ENCODE data around the gene DCAF12.

The DCAF12 gene

DNA sequence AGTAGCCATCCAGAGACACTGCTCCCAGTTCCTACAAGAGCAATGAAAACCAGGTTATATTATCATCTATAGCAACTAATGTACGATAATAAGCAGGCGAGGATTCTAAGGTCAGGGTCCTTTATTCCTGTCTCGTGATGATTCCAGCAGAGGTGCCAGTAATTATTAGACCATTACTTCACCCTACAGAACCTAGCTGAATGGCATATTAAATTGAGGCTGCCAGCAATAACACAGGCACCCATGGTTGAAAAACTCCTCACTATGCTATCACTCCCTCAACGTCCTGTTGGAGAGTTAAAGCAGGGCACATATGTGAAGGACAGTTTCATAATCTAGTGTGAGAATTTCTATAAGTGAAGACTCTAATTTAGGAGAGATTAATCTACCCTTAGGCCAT lies 29.7 kb downstream of the DCAF12 start:
- peaks cover 24% of the 10 kb centered on the region; the same call in 1 of the 2 replicates for H3K36me3 ChIP-seq (ENCODE audit: insufficient read depth, low read length)
- H3K27ac ChIP-seq (ENCODE audit: low read depth, low read length): no peak overlapping the region

DNA sequence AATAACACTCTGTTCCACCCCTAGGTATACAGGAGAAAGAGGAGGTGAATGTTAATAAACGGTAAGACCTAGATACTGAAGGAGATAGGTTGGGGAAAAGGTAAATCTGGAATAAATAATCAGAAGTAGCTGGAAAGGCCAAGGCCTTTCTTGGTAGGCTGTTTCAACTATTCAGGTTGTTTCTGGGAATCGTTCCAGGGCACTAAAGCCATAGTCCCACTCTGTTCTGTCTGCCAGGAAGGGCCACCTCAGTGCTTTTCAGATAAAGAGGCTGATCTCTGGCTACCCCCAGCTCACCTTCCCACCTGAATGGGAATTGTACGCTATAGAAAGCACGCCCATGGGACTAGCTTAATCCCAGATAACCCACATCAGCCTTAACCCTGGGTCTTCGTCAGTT lies 32.9 kb downstream of the DCAF12 start:
- Histone ChIP-seq H3K27ac (ENCODE audit: low read depth, low read length) (no peak overlapping the region), H3K27me3 (ENCODE audit: insufficient read depth, low read length) (no peaks in the 10 kb centered on the region), H2AFZ (ENCODE audit: low read length, unreplicated experiment) (no peak overlapping the region), H3K36me3 (ENCODE audit: insufficient read depth, low read length) (peaks cover 25% of the 10 kb centered on the region; the same call in 1 of the 2 replicates), H3K4me1 (ENCODE audit: control insufficient read depth, insufficient read depth, low read length, unreplicated experiment) (no peaks in the 10 kb centered on the region), H3K4me3 (ENCODE audit: low read depth, low read length) (no peak overlapping the region), H3K79me2 (ENCODE audit: control insufficient read depth, insufficient read depth, low read length, unreplicated experiment) (no peaks in the 10 kb centered on the region)

More for the DNA sequence above, 29.7 kb downstream of the DCAF12 start:
- Histone ChIP-seq H3K4me3 (ENCODE audit: low read depth, low read length) (no peak overlapping the region), H2AFZ (ENCODE audit: low read length, unreplicated experiment) (no peak overlapping the region), H3K4me1 (ENCODE audit: control insufficient read depth, insufficient read depth, low read length, unreplicated experiment) (no peaks in the 10 kb centered on the region), H3K79me2 (ENCODE audit: control insufficient read depth, insufficient read depth, low read length, unreplicated experiment) (no peaks in the 10 kb centered on the region), H3K27me3 (ENCODE audit: insufficient read depth, low read length) (no peaks in the 10 kb centered on the region)

DNA sequence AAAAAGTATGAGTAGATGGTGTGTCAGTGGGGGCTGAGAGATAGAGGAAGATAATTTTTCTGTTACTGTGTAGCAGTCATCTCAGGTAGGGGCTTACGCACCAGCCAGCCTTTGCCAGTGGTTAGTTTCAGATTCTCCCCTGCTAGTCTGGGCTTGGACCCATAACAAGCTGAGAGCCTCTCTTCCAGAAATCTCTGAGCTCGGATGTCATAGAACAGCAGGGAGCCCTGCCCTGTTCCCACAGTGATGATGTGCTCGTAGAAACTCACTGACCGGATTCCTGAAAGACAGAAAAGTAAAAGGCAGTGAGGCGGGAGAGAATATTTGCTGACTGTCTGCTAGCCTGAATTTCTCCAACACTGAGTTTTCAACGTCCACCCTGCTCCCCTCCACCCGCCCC lies 37.2 kb downstream of the DCAF12 start:
- Histone ChIP-seq H2AFZ (ENCODE audit: low read length, unreplicated experiment) (no peak overlapping the region), H3K4me3 (ENCODE audit: low read depth, low read length) (no peak overlapping the region), H3K27ac (ENCODE audit: low read depth, low read length) (no peak overlapping the region), H3K27me3 (ENCODE audit: insufficient read depth, low read length) (no peaks in the 10 kb centered on the region), H3K4me1 (ENCODE audit: control insufficient read depth, insufficient read depth, low read length, unreplicated experiment) (no peaks in the 10 kb centered on the region), H3K36me3 (ENCODE audit: insufficient read depth, low read length) (peaks cover 29% of the 10 kb centered on the region), H3K79me2 (ENCODE audit: control insufficient read depth, insufficient read depth, low read length, unreplicated experiment) (no peaks in the 10 kb centered on the region)

DNA sequence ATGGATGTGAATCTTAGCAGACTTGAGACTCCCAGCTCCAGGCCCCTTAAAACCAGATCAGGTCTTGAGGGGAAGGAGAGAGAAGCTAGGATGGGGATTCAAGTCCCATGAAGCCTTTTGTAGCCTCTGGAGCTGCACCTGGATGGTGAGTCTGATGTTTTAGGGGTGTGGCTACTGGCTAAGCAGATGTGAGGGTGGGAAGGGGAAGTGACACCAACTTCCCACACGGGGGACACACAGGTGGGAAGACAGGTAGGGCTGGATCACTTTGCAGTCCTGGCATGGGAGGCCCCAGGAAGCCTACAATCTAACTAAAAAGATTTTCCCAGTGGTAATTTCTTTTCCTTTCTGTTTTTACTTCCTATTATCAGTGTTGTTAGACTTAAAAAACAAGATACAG lies 39.1 kb downstream of the DCAF12 start:
- peaks cover 24% of the 10 kb centered on the region for H3K36me3 ChIP-seq (ENCODE audit: insufficient read depth, low read length)
- H3K27ac ChIP-seq (ENCODE audit: low read depth, low read length): no peak overlapping the region

DNA sequence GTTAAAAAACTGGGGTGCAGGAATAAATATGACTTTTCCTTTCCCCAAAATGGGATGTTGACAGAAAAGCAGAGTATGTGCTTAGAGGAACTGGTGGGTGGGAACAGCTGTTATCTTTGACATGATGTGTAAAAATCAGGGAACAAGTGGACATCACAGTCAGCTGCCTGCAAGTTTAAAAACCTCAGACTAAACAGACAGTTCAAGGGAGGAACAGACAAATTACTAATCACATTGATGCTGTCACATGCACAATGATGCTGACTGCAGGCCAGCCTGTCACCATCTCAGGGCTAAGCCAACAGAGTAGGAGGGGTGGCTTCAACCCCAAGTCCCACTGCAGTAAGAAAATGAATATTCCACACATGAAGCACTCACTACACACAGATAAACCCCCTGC lies 39.6 kb downstream of the DCAF12 start:
- peaks cover 21% of the 10 kb centered on the region for H3K36me3 ChIP-seq (ENCODE audit: insufficient read depth, low read length)
- H3K4me3 ChIP-seq (ENCODE audit: low read depth, low read length): no peak overlapping the region
- H2AFZ ChIP-seq (ENCODE audit: low read length, unreplicated experiment): no peak overlapping the region
- no peaks in the 10 kb centered on the region for H3K79me2 ChIP-seq (ENCODE audit: control insufficient read depth, insufficient read depth, low read length, unreplicated experiment)
- no peaks in the 10 kb centered on the region for H3K4me1 ChIP-seq (ENCODE audit: control insufficient read depth, insufficient read depth, low read length, unreplicated experiment)
- no peak overlapping the region for H3K27ac ChIP-seq (ENCODE audit: low read depth, low read length)
- H3K27me3 ChIP-seq (ENCODE audit: insufficient read depth, low read length): no peaks in the 10 kb centered on the region

More for the DNA sequence above, 39.1 kb downstream of the DCAF12 start:
- Histone ChIP-seq H3K79me2 (ENCODE audit: control insufficient read depth, insufficient read depth, low read length, unreplicated experiment) (no peaks in the 10 kb centered on the region), H3K4me1 (ENCODE audit: control insufficient read depth, insufficient read depth, low read length, unreplicated experiment) (no peaks in the 10 kb centered on the region), H3K27me3 (ENCODE audit: insufficient read depth, low read length) (no peaks in the 10 kb centered on the region), H2AFZ (ENCODE audit: low read length, unreplicated experiment) (no peak overlapping the region), H3K4me3 (ENCODE audit: low read depth, low read length) (no peak overlapping the region)

DNA sequence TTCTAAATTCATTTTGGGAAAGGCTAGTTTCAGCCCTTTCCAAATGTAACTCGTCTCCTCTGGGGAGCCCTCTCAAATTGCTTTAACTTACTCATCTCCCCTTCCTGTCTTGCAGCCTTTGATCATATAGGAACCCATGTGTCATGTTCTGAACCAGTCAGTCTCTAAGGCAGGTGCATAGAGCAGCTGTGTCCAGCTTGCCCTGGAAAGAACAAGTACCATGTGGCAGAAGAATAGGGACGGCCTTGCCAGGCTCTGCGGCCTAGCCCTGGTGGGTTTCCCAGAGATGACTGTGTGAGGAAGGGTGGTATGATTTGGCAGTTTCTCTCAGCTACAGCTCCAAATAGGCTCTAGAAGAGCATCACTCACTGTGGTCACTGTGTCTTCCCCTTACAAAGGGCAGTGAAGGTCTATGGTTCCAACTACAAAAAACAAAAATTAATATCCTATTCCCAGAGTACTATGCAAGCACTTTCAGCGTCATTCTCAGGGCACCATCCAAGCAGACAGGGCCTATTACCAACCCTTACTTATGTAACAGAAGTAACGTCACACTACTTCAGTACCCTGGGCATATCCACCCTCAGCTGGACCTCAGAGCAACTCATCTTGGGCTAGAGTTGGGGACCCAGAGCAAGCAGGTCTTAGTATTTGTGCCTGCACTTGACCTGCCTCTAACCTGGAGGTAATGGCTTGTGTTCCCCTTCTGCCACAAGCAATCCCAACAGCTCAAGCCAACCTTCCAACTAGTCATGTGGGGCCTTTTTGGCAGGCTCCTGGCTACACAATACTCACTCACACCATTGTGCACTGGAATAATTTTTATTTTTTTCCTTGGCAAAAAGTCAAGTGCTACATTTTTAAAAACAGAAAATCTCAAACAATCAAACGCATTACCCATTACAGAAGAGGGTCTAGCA lies 40.7 kb downstream of the DCAF12 start:
- H3K79me2 ChIP-seq (ENCODE audit: control insufficient read depth, insufficient read depth, low read length, unreplicated experiment): no peaks in the 10 kb centered on the region

DNA sequence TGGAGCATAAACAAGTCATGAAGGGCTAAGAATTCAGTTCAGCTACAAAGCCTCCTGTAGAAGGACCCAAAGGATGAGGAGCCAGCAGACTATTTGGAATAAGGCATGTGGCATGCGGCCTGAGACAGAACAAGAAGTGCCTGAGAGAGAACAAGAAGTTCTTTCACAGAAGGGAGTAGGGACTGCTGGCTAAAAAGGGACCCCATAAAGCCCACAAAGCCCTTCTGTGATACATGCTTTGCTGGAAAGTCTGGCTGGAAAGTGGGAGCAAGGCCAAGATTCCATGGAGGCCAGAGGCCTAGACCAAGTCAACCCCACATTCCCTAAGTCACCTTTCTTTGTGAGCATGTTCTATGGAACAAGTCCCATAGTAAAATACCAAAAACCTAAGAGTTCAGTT lies 41.9 kb downstream of the DCAF12 start:
- Histone ChIP-seq H3K27ac (ENCODE audit: low read depth, low read length) (no peak overlapping the region), H2AFZ (ENCODE audit: low read length, unreplicated experiment) (no peak overlapping the region), H3K27me3 (ENCODE audit: insufficient read depth, low read length) (no peaks in the 10 kb centered on the region), H3K4me1 (ENCODE audit: control insufficient read depth, insufficient read depth, low read length, unreplicated experiment) (no peaks in the 10 kb centered on the region), H3K79me2 (ENCODE audit: control insufficient read depth, insufficient read depth, low read length, unreplicated experiment) (no peaks in the 10 kb centered on the region), H3K36me3 (ENCODE audit: insufficient read depth, low read length) (peaks cover 18% of the 10 kb centered on the region), H3K4me3 (ENCODE audit: low read depth, low read length) (no peak overlapping the region)

More for the DNA sequence above, 40.7 kb downstream of the DCAF12 start:
- Histone ChIP-seq H3K36me3 (ENCODE audit: insufficient read depth, low read length) (peaks cover 18% of the 10 kb centered on the region), H3K27me3 (ENCODE audit: insufficient read depth, low read length) (no peaks in the 10 kb centered on the region), H3K4me3 (ENCODE audit: low read depth, low read length) (no peak overlapping the region), H2AFZ (ENCODE audit: low read length, unreplicated experiment) (no peak overlapping the region), H3K4me1 (ENCODE audit: control insufficient read depth, insufficient read depth, low read length, unreplicated experiment) (no peaks in the 10 kb centered on the region), H3K27ac (ENCODE audit: low read depth, low read length) (no peak overlapping the region)

DNA sequence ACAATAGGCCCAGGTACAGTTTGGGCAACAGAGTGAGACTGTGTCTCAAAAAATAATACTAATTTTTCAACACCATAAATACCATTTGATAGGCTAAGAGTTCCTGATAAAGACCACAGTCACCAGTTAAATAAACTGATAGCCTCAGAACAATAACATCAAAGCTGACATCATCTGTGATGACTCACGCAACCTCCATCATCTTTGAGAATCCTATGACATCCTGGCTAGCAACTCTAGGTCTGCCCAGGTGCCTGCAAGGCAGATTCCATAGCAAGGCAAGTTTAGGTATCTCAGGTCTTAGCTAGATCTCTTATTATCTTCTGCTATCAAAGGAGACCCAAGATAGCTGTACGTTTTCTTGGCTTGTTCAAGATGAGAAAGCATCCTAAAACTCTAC lies 47.3 kb downstream of the DCAF12 start:
- no peak overlapping the region for H3K27ac ChIP-seq (ENCODE audit: low read depth, low read length)
- H3K4me1 ChIP-seq (ENCODE audit: control insufficient read depth, insufficient read depth, low read length, unreplicated experiment): peaks cover 3% of the 10 kb centered on the region
- H3K79me2 ChIP-seq (ENCODE audit: control insufficient read depth, insufficient read depth, low read length, unreplicated experiment): no peaks in the 10 kb centered on the region
- H3K36me3 ChIP-seq (ENCODE audit: insufficient read depth, low read length): no peaks in the 10 kb centered on the region
- no peaks in the 10 kb centered on the region for H3K27me3 ChIP-seq (ENCODE audit: insufficient read depth, low read length)
- H2AFZ ChIP-seq (ENCODE audit: low read length, unreplicated experiment): no peak overlapping the region
- no peak overlapping the region for H3K4me3 ChIP-seq (ENCODE audit: low read depth, low read length)

DNA sequence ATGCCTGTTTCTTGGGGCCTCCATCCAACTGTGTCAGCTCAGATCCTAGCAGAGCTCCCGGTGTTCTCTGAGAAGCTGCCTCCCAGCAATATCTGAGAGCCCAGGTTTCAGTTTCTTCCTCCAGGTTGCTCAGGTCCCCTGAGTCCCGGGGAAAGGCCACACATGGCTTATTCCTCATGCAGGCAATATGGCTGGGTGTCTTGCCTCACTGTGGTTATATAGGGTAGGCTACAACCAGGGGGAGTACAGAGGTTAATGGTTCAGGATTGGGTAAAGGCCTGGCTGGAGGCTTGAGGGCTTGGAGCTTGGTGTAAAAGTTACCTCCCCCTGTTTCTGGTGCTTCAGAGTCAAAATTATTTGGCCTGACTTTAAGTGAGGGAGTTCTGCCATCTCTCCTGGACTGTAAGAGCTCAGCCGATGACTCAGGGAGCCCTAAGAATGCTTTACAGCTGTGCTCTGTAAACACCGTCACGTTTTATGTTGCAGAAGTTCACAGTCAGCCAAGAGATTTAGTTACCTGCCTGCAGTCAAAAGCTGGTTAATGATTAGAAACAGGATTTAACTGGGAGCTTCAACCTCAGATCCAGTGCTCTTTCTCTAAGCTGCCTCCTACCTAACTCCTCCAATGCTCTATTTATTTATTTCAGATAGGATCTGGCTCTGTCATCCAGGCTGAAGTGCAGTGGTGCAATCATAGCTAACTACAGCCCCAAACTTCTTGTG lies 53.5 kb downstream of the DCAF12 start:
- Histone ChIP-seq H3K27ac (ENCODE audit: low read depth, low read length) (no peak overlapping the region), H3K27me3 (ENCODE audit: insufficient read depth, low read length) (no peaks in the 10 kb centered on the region), H3K4me3 (ENCODE audit: low read depth, low read length) (no peak overlapping the region), H2AFZ (ENCODE audit: low read length, unreplicated experiment) (peak overlapping the region; percentile 82), H3K4me1 (ENCODE audit: control insufficient read depth, insufficient read depth, low read length, unreplicated experiment) (peaks cover 15% of the 10 kb centered on the region), H3K79me2 (ENCODE audit: control insufficient read depth, insufficient read depth, low read length, unreplicated experiment) (no peaks in the 10 kb centered on the region), H3K36me3 (ENCODE audit: insufficient read depth, low read length) (no peaks in the 10 kb centered on the region)

DNA sequence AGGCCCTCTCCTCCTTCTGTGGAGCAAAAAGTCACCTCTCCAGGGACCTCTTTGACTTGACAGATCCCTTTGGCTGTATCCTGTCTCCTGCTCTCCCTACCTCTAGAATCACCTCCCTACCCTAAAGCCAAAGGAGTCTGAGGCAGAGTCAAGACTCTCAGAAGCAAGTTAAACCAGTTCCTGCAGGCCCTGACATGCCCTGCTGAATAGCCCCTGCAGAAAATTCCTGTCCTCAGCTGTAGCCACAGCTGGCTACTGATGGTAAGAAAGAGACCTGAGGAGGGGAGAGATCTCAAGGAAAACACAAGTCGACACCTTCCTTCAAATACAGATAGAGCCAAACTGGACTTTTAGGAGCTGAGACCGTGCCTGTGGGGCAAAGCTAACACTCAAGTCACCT lies 54.1 kb downstream of the DCAF12 start:
- Histone ChIP-seq H3K4me3 (ENCODE audit: low read depth, low read length) (no peak overlapping the region), H3K27me3 (ENCODE audit: insufficient read depth, low read length) (no peaks in the 10 kb centered on the region), H3K4me1 (ENCODE audit: control insufficient read depth, insufficient read depth, low read length, unreplicated experiment) (peaks cover 15% of the 10 kb centered on the region), H3K79me2 (ENCODE audit: control insufficient read depth, insufficient read depth, low read length, unreplicated experiment) (no peaks in the 10 kb centered on the region), H3K27ac (ENCODE audit: low read depth, low read length) (no peak overlapping the region), H3K36me3 (ENCODE audit: insufficient read depth, low read length) (no peaks in the 10 kb centered on the region), H2AFZ (ENCODE audit: low read length, unreplicated experiment) (peak overlapping the region; percentile 82)

Data from ACC112 (cell line).